ENCODE measurements around the gene UCK2.

The UCK2 gene

DNA sequence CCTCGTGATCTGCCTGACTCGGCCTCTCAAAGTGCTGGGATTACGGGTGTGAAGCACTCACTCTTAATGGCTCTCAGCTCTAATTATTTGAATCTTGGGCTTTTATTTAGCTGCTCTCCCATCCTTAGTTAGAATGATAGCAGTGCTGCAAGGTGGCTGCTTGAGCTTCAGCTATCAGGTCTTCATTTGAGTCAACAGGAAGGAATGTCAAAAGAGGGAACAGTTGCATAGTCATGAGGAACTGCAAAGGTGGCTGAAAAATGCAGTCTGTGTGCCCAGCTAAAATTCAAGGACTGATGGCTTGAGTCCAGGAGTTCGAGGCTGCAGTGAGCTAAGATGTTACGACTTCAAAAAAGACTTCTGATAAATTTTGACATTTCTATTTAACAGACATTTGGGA, 55.6 kb downstream of the UCK2 start:
- no peak for DNase-seq

DNA sequence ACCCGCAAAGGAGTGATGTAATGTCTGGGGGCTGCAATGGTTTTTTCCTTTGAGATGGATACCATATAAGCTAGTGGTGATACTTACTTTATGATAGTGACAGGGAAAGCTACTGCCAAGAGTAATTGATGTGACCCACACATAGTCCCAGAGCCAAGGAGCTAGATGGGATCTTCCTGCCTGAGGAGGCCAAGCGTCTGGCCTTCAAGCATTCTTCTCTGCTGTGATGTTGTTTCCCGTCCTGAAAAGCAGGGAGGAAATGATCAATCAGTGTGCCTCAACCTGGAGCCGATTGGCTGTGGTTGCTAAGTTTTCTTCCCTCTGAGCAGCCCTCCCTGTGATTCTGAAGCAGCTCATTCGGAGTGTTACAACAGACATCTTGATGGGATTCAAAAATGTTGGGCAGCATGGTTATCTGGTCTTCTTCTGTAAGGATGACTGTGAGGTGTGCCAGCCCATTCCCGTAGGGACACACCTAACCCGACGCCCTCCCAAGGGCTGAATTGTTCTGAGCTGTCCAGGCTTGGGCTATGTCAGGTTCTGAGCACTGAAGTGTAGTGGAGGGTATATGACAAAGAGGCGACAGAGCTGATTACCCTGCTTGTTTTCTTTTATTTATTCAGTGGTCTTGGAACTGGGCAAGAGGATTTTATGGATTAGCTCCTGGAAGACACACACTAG, 56.7 kb downstream of the UCK2 start:
- DNase-seq: no peak

DNA sequence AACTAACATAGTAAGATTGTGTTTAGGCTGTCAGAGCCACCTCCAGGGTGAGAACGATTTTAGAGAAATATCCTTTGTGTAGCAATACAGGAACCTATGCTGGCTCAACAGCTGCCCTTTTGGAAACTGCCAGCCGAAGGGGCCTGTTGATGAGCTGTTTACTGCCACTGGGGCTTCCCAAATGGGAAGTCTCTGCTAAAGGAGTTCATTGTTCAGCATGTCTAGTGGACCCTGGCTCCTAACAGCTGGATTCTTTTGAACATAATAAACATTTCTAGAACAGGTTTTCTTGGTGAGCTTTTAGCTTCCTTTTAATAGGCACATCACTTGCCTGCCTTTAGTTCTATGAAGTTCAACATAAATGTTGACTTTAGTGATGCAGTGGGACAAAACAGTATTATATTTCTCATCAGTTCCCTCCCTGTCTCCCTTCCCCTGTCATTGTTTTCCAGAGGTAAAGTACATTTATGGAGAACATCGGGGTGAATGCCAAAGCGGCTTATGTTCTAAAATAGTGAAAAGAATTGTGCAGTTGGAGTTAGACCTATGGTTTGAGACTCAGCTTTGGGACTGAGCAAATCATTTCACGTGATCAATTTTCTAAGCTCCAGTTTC, 57.4 kb downstream of the UCK2 start:
- no peak for DNase-seq

DNA sequence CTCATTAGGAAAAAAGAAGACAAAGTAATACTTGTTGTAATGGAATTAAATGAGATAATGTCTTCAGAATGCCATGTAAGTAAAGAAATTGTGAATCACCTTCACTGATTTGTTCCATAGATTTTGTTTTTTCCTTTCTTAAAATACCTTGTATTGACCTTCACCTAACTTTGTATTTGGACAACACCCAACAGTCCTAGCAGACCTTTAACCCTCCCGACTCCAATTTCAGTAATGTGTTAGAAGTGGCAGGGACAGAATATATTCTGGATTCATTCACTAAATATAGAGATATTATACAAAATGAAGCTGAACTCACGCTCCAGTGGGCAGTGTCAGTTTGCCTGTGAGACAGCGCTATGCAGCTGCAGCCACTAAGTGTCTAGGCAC, 57.9 kb downstream of the UCK2 start:
- DNase-seq: no peak

DNA sequence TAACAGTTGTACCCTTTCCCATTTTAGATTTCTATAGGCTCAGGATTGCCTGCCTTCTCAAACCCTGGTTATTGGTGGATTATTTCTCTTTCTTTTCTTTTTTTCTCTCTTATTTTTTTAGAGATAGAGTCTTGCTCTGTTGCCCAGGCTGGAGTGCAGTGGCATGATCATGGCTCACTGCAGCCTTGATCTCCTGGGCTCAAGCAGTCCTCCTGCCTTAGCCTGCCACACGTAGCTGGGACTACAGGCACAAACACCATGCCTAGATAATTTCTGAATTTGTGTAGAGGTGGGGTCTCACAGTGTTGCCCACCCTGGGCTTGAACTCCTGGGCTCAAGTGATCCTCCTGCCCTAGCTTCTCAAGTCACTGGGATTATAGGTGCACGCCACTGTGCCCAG, 58.8 kb downstream of the UCK2 start:
- DNase-seq: no peak

DNA sequence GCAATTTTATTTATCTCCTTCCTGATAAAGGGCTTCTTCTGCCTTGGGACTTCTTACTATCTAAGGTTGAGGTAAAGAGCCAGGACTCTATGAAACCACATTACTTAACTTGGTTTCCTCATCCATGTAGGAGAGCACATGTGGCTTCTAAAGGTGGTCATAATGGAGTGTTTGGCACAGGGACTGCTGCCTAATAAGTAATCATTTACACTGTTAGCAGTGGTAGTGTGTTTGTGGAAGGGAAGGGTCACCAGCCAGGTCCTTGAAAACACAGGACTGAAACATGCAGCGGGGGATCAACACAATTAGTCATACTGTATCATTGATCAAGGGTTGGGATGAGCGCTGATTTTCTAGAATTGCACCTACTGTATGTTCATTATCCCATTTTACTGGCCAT, 59.6 kb downstream of the UCK2 start:
- DNase-seq: no peak

DNA sequence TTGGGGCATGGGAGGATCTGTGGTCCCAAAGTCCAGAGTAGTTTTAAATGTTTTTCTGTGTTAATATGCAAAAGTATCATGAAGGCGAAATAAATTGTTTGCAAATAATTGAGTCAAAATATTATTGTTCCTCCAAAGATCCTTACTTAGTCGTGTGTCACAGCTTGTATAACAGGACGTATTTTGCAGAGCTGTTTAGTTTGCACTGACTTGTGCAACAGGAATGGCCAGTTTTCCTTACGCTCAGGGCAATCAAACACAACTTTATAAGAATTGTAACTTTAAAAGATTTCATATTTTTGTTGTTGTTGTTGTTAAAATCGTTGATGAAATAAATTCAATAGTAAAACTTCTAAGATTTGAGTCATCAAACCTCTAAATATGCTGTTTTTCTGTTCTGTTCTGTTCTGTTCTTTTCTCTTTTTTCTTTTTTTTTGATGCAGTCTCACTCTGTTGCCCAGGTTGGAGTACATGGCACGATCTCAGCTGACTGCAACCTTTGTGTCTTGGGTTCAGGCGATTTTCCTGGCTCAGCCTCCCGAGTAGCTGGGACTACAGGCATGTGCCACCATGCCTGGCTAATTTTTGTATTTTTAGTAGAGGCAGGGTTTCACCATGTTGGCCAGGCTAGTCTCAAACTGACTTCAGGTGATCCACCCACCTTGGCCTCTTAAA, 60.6 kb downstream of the UCK2 start:
- no peak for DNase-seq

DNA sequence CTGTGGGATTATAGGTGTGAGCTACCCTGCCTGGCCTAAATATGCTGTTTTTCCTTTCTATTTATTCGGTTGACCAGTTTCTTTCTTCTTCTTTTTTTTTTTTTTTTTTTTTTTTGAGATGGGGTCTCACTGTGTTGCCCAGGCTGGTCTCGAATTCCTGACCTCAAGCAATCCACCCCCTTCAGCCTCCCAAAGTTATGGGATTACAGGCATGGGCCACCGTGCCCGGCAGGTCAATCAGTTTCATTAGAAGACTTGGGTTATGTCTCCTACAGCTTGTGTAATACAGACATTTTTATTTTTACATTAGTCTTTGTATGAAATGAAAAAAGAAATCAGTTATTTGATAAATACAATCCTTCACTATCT, 61.1 kb downstream of the UCK2 start:
- DNase-seq: no peak

DNA sequence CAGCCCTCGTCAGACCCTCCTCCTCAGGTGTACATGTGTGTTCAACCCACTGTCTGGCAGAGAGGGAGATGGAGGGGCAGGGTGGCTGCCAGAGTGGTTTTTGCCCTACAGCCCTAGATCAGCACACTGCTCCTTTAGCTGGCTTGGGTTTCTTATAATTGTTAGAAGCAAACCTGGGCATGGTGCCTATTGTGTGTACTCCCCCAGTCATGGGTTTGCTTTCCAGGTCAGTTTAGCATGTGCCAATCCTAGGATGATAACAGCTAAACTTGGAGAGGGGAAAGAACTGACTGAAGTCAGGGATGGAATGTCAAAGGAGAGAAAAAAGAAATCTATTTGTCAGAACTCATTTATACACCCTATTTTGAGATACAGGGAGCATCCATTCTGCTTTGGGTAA, 63.3 kb downstream of the UCK2 start:
- DNase-seq: no peak

DNA sequence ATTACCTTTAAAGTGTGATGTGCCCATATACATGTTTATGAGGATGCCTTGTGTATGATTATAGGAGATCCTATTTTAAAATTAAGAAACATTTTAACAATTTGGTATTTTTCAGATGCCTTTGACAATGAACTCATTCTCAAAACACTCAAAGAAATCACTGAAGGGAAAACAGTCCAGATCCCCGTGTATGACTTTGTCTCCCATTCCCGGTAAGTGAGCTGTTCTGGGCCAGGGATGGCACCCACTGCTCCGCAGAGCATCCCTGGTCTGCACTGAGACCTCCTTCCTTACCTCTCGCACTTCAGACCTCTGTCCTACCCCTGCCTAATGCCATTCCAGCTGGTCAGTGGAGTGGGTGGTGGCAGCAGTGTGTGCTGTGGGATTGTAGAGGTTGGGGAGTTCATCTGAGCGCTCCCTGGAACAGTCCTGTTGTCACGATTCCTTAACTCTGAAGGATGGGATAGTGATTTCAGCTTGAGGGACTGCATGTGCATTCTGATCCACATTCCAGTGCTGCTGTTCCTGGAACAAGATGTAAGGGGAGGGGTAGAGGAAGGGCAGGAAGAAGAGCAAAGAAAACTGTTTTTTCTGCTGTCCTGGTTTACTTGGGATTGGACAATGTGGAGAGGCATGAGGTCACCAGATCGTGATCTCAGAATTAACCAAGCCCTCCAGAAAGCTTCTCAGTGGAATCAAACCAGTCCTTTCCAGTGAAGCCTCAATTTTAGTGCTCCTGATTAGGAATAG, 63.9 kb downstream of the UCK2 start:
- DNase-seq: no peak

DNA sequence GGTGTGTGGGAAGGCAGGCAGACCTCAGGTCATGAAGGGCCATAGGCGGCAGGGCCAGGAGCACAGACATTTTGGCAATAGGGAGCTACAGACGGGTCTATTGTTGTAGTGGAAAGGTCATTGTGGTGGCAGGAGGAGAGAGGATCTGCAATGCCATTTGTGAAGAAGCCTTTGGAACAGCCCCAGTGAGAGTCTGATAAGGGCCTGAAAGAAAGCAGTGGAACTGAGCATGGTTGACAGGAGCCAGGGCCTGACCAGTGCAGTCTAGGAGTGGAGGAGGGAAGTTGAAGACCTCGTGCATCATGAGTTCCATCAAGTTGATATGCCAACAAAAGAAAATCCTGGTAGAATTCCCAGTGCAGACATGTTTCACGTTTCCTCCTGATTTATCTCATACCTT, 65.5 kb downstream of the UCK2 start:
- DNase-seq: no peak

DNA sequence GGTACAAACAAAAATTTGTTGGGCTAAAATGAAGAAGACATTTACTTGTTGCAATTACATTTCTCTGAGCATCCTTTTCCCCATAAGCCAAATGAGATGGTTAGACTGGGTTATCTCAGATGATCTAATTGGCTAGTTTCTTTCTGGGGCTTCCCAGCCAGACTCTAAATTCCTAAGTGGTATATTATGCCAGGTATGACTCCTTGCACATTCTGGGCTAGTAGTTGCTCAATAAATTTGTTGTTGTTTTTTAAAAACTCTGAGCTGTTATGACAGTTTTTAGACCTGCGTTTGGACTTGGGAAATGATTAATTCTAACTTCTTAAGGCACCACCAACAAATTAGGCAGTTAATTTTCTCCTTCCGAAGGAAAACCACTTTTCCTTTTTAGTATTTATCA, 66.1 kb downstream of the UCK2 start:
- no peak for DNase-seq

DNA sequence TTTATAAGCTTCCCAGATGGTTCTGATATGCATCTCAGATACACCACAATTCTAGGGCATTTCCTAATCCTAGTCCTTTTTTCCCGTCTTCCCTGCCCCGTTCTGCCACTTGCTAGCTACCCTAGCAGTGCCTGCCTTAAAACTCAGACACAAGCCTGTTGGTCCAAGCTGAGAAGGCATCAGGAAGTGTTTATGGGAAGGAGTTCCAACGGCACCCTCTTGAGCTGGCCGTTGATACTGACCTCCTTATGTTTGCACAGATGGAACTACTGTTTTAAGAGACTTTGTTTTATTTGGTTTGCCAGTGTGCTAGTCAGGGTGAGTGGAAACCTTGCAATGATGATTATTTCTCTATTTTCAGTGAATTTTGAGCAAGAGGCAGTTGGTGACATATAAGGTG, 67.2 kb downstream of the UCK2 start:
- no peak for DNase-seq

DNA sequence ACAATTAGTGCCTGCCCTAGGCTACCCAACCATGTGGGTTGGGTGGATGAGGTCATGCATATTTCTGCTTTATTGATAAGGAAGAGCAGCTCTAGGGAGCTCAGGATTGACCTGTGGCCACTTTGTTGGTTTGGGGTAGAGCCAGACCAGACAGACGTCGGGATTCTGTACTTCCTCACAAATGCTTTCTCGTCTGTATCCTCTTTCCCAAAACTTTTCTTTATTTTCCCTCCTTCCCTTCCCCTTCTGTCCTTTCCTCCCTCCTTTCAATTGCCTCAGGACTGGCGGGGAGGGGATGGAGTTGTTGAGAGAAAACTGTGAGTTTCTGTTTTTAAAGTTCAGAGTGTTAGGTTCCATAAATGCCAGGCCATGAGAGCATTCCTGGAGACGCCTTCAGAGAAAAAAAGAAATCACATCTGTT, 68.0 kb downstream of the UCK2 start:
- no peak for DNase-seq

DNA sequence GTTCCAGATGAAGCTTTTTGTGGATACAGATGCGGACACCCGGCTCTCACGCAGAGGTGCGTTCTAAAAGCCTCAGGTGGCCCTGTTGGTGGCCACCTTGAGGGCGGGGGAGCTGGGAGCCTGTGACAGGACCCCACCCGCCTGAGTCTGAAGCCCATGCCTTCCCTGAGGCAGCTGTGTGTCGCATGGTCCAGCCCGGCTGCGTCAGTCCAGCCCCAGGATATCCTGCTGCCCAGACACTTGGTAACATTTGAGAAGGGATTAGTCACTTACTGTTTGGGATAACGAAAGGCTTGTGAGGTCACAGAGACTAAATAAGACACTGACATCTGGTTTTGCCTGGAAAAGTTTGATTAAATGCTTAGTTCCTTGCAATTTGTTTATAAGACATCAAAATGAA, 68.9 kb downstream of the UCK2 start:
- DNase-seq: no peak

DNA sequence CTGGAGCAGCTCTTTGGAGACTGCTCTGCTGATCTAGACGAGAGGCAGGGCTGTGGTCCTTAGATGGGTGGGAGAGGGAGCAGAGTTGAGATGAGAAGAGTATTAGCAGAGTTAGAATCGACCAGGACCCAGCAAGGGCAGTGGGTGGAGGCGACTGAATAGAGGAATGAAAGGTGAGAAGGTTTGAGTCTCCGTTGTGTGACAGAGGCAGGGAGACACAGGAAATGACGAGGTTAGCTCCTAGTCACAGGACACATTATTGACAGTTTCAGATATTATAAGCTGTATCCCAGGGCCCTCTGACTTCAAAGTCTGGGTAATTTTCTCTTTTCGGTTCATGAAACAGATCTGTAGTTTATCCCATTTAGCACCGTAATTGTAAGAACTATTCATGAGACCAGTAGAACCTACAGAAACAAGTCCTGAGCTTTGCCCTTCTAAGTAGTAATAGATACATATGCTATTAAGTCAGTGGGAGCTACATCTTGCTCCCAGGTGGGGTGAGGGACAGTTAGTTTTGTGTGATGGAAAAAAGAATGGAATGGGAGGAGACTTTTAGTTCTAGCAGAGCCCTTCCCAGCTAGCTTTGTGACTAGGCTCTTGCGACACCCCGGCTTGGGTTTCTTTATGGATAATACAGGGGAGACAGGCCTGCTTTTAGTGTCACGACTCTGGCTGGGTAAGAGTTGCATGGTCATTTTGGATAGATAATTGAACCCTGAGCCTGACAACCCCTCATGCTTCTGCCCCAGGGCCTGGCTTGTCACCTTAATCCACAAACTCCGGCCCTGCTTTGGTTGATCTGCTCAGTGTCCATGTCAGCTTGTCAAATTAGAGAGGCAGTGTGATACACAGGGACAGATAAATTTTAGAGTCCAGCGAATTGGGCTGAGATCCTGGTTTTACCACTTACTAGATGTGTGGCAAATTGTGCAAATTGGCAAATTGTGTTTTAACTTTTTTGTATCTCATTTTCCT, 70.2 kb downstream of the UCK2 start:
- DNase-seq: no peak

DNA sequence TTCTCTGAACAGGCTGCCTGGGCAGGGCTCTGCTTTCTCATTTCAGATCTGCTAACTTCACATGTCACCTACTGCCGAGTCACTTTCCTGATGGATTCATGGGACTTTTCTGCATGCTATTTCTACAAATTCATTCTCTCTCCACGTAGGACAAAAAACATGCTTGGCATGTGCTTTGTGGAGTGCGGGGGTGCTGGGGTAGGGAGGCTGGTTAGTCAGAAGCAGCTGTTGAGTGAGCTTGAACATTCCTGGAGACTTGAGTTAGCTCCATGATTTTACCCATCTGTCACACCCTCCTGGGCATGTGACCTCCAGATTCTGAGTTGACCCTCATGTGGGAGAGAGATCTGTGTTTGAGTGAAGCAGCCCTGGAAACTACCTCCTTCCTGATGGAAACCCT, 71.4 kb downstream of the UCK2 start:
- no peak for DNase-seq

DNA sequence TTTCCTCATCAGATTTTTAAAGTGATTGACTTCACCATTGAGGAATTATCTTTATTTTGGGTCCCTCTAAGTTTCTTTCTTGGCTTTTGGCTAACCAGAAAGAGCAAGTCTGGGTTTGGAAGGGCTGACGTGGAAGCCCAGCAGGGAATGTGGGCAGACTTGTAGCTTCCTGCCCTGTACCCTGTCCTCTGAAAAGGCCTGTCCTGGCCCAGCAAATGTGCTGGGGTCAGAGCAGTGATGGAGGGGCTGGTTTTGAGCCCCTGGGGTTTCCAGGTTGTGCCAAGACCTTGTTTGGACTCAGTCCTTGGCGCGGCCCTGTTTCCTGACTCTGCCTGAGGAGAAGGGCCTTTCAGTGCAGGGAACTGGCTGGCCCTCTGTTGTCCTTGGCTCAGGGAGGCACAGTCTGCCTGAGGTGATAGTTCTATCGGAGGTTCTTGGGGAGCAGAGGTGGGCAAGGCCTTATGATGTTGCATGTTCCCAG, 72.1 kb downstream of the UCK2 start:
- DNase-seq: no peak

DNA sequence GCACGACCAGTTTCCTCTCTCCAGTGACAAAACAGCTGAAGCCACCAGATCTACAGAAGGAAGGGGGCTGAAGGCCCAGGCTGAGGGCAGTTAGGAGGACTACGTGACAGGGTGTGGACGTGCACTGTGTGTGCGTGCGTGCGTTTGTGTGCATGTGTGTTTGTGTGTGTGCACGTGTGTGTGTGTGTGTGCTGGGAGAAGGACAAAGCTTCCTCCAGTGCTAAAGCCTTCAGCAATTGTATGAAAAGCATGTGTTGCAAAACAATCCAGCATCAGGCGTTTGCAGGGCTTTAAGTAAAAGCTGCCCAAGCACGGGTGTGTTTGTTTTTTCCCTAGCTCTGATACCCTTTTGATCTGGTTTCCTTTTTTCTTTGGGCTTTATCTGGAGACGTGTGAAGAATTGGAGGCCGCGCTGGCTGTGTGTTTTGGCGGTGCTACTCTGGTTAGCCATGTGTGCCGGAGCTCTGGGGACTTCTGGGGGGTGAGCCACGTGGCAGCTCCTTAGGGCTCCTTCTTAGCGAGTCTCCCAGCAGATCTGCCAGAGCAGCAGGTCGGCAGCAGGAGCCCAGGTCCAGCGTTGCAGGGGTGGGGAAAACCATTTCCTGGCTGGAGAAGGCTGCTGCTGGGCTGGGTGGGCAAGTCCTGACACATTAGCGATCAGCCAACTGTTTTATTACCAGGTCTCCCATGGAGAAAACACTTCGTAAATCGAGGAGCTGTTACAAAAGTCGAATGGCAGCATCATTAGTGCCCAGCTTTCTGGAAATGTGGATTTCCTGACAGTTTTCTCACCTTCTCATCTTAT, 73.4 kb downstream of the UCK2 start:
- no peak for DNase-seq

DNA sequence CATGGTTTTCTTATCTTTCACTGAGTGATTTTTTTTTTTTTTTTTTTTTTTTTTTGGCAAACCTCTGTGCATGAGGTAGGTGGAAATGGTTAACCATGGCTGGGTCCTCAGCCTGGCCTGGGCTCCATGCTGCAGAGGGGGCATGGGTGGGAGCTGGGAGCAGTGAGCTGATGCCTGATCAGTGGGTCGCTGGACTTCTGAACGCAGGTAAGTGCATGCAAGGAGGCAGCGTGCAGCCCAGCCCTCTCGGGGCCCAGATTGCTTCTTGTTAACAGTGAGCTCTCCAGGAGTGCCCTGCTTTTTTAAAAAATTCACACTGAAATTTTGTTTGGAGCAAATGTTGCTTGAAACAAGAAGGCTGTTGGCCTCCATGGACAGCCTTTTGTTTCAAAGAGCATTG, 75.2 kb downstream of the UCK2 start:
- DNase-seq: no peak

DNA sequence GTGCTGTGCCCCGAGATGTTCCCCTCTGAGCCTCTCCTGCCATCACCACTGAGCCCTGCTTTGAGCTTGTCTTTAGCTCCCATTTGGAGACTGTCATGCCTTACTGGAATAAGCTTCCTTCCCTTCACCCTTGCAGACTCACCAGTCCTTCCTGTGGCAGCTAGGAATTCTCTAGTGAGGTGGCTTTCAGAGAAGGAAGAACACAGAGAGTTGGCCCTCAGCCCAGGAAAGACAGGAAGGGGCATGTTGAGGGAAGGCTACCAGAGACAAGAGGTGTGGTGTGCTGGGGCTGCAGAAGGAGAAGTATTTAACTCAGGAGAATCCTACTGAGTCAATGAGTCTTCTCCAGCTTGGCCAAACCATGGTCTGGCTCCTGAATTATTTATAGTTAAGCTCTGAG, 76.3 kb downstream of the UCK2 start:
- DNase-seq: no peak

DNA sequence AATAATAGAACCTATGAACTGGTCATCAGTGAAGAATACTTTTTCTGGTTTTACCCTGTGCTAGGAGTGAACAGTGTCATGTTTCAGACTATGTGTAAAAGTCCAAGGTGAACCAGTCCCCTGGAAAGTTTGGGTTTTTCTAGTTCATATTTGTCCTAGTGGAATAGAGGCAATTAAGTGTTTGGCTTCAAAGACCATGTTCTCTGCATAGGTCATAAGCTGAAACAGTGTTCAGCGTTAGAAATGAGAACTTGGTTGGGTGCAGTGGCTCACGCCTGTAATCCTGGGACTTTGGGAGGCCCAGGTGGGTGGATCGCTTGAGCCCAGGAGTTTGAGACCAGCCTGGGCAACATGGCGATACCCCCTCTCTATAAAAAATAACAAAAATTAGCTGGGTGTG, 77.5 kb downstream of the UCK2 start:
- DNase-seq: no peak

All from T-helper 9 cell (primary cell).